Stimulated activated CD8-positive, alpha-beta memory T cell treated with anti-CD3 and anti-CD28 coated beads, Interleukin-7, amount 100 ng/mL, for 48 hours (primary cell): Measurements from ENCODE around the gene FGD1.
"Not testable (repeated sequence)": the region's sequence is repeated elsewhere in the genome, so short reads cannot be mapped to it uniquely, and the experiment has no call there.

ENCODE experiments used
- DNase-seq, 2 donors: peaks; one replicate each; pipeline ENCODE4 v3.0.0-alpha.2; 2020; ENCODE audit warnings: low read depth in 1 of 2; ENCODE audit errors: extremely low read depth in 1 of 2

The FGD1 gene

DNA sequence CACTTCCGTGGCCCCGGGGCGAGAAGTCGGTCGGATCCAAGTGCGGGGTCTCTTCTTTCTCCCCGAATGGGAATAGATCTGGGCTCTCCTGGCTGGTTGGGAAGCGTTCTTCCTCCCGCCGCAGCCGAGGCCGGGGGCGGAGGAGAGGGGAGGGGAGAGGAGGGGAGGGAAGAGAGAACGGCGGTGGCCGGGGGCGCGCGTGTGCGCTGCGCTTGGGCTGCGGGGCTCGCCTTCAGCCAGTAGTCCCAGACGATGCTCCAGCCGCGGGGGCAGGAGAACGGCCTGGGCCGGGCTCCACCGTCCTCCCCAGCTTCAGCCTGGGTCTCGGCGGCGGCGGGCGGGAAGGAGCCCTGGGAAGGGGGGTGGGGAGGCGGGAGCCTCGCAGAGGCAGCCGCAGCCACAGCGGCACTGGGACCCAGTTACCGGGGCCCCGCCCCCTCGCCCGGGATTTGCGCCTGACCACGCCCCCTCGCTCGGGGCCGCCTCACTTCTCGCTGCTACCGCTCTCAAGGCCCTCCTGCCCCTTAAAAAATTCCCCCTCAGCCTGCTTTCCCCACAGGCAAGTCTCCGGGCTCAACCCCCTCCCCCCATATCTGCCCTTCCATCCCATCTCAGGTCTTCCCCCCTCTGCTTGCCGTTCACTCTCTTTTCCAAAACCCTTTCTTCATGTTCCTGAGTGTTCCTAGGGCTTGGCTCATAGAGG is at the start of gene FGD1:
TSS of gene FGD1 (minus strand) at position 421 of the 703 bp plus-strand sequence. CDS start 802 bp downstream, outside the sequence.
- peak in 1 of 2 donors; percentile 7 for DNase-seq

DNA sequence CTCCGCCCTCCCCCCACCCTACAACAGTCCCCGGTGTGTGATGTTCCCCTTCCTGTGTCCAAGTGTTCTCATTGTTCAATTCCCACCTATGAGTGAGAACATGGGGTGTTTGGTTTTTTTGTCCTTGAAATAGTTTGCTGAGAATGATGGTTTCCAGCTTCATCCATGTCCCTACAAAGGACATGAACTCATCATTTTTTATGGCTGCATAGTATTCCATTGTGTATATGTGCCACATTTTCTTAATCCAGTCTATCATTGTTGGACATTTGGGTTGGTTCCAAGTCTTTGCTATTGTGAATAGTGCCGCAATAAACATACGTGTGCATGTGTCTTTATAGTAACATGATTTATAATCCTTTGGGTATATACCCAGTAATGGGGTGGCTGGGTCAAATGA is 46.2 kb upstream of the FGD1 start:
- not testable (repeated sequence) for DNase-seq

- DNase-seq = no peak
Measured at GRCh38 chrX:54540289-54540688, 44.3 kb upstream of the FGD1 start.

GRCh38 chrX:54534271-54534670 is 38.2 kb upstream of the FGD1 start:
- DNase-seq = no peak

DNA sequence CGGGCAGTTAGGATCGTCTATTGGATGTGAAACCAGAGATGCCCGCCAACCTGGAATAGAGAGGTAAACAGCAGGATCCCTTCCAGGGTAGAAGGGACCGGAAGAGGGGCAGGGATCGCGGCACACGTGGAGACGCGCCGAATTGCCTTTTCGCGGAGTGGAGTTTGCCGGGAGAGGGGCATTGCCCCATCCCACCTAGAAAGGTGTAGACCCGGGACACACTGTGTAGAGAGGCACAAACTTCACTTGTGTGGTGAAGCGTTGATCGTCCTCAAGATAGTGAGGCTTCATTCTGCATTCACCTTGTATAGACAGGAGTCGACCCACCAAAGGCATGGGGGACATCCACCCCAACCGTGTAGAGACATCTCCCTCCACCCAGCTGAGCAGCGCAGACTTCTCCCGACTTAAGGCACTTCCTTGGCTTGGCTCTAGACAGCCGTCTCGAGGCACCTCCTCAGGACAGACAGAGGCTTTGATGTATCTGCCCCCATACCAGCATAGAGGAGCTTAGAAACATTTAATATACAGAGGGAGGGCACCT is 34.4 kb upstream of the FGD1 start:
- no peak for DNase-seq

DNA sequence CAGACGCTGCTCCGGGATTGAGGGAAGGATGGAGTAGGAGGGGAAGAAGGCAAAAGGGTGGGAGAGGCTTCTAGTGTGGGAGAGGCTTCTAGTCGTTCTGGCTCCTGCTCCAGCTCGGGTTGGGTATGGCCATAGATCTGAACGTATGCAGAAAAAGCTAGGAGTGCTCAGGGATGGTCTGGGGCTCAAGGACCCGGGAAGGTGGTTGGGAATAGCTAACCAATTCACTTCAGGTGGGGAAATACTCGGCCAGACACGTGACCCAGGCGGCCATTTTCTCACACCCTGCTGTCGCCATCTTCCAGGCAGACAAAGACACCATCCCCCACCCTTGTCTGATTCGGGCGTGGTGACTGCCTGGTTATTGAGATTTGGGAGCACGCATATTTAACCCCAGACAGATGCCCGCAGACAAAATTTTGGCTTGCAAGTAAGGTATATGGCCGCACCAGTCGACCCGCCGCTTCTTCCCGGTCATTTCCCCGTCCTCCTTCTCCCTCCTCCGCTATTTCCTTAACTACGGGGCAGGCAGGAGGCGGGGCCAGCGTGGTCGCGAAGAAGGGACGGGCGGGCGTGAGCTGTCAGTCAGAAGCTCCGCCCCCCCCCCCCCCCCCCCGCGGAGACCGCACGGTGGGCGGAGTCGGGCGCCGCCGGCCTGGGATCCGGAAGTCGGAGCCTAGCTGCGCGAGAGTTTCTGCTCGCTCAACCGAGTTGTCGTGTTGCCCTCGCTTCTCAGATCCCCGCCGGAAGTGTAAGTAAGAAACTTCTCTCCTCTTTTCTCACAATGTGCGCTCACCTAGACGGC is 33.7 kb upstream of the FGD1 start, which contains the start of gene GNL3L:
TSS of gene GNL3L (plus strand) at position 668 of the 805 bp plus-strand sequence. CDS start 2,348 bp downstream, outside the sequence.
- DNase-seq = peak; percentile 54 to 62

DNA sequence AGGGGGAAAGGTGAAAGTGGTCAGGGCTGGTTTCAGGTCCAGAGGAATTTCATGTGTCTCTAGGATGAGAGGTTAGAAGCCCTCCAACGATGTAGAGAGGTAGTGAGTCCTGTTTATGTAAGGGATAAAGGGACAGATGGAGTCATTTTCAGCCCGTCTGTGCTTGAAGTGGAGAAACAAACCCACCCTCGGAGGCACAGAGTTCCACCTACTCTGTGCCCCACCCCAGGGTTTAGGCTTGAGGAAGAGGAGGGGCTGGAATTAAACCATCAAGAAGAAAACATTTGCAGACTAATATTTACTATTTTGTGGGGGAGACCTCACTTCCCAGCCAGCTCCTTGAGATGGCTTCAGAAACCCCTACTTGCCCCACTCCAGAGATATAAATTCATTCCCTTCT is 33.1 kb upstream of the FGD1 start:
- no peak for DNase-seq

DNA sequence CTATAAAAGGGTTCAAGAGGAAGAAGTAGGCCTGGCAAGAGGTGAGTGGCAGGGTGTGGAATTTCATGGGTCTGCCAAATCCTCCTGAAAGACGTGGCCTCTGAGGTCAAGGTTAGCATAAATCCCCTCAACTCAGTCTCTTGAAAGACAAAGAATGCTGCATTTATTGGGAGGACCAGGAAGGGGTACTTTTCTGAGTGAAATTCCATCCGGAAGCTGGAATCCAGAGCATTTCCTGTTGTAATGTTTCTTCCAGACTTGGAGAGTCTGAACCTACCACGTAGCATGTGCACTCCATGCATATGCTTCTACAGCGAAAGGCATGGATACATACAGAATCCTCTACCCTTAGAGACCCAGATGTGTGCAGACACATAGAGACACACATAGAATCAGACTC is 13.4 kb upstream of the FGD1 start:
- no peak for DNase-seq

DNA sequence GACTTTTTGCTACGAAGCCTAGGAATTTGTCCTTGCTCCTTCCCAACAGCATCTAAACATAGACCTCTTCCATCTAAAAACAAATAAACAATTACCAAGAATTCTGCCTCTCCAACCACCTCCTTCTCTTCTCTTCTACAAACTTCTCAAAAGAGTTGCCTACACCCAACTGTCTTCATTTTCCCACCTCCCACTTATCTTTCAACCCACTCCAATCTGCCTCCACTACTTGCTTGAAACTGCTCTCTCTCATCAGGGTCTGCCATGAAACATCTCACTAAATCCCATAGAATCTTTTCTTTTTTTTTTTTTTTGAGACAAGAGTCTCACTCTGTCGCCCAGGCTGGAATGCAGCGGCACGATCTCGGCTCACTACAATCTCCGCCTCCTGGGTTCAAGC is 902 bp upstream of the FGD1 start:
- no peak for DNase-seq

DNA sequence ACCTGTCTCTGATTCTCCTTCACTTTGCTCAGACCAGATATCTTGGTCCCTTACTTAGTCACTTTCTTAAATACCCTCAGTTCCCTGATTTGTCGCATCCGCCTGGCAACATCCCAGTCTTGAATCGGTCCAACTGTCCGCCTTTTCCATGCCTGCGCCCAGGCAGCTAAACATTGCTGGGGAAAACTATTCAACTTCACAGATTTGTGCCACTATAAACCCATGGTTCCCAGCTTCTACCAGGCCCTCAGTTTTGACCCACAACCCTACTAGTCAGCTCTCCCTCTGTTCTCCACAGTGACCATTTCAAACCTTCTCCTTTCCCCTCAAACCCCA is 451 bp upstream of the FGD1 start:
- no peak for DNase-seq

DNA sequence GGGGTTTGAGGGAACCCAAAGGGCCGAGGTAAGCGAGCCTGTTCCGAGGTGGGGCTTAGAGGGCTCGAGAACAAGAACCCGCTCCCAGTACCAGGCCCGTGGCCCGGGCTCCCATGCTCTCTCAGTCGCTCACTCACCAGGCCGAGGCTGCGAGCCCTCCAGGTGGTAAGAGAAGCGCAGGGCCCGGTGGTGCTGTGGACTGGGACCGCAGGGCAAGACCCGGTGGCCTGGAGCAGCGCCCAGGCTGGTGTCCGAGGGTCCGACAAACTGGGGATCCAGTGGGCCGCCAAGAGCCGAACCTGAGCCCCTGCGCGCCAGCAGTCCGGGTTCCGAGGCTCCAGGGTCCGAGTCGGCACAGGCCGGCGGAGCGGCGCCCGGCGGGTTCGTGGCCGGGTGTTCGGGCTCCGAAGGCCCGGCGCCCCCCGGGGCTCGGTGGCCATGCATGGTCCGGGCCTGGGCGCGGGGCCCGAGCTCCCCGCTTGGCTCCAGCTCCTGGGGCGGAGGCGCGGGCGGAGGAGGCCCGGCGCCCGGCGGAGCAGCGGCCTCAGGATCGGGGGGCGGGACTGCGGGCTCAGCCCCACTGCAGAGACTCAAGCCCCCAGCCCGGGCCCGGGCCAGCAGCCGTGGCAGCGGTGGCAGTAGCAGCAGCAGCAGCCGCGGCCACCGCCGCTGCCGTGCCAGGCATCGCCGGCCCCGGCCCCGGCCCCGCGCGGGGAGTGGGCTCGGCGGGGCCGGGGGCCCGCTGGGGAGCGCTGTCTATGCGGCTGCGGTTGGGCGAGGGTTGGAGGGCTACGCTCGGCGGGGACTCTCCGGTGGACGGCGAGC is 833 bp downstream of the FGD1 start:
- no peak for DNase-seq

- DNase-seq = no peak
Measured at GRCh38 chrX:54494166-54494988, 1.7 kb downstream of the FGD1 start.

DNA sequence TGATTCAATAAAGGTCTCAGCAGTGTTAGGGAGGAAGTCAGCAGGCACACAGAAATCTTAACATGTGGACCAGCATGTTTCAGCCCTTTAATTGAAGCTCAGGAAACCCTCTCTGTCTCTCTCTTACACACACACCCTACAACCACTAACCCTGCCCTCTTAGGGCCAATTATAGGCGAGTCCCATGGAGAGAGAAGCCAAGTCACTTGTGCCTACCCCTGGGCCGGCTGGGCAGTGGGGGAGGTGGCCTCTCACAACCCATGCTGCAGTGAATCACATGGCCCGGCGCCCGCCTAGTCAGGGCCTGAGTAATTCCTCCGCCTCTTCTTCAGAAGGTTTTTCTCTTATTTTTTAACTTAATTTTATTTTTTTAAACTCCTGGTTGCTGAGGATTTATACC is 3.7 kb downstream of the FGD1 start:
- DNase-seq = no peak

DNA sequence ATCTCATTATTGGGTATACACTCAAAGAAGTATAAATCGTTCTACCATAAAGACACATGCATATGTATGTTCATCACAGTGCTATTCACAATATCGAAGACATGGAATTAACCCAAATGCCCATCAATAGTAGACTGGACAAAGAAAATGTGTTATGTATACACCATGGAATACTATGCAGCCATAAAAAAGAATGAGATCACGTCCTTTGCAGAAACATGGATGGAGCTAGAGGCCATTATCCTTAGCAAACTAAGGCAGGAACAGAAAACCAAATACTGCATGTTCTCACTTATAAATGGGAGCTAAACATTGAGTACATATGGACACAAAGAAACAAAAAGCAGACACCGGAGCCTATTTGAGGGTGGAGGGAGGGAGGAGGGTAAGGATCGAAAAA is 6.2 kb downstream of the FGD1 start:
- not testable (repeated sequence) for DNase-seq

DNA sequence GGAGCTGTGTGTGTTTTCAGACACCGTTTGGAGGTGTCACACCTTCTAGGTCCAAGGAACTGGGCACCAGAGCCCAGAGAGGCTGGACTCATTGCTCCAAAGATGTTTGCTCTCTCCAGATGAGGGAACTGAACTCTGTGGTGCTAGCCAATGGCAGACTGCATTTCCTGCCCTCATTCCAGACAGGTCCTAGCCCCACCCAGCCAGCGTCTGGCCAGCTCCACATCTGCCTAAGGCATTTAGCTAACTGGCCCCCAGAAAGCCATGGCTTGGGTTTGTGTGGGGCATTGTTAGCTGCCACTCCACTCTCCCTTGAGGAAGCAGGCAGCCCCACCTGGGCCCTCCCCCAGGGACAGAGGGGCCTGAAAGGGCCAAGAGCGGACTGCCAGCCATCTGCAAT is 11.4 kb downstream of the FGD1 start:
- DNase-seq = no peak

GRCh38 chrX:54483946-54484345 is 12.1 kb downstream of the FGD1 start:
- DNase-seq = no peak

DNA sequence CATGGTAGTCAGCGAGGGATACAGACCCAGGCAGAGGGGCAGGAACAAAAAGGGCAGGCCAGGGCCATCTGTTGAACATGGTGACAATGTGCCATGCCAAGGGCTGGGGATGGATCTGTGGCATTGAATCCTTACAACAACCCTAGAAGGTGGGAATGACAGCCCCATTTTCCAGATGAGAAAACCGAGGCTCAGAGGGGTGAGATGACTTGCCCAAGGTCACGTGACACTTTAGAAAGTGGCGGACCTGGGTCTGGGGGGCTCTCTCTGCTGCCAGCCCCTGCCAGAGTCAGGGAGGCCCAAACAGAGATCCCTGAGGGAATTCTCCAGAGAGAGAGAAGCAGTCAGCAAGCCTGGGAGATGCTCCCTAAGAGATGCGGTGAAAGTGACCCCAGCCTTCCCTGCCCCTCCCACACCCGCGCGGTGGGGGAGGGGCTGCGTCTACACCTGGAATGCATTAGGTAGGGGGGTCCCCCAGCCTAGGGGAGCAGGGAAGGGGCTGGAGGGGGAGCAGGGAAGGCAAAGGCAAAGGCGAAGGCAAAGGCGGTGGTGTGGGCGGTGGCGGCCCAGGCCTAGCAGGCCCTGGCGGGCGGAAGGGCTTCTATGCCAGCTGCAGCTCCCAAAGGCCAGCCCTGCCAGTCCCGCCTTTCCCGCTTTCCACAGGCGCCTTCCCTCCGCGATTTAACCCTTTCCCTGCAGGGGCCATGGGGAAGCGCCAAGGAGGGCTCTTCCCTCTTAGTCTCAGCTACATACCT is 13.0 kb downstream of the FGD1 start:
- DNase-seq = no peak

DNA sequence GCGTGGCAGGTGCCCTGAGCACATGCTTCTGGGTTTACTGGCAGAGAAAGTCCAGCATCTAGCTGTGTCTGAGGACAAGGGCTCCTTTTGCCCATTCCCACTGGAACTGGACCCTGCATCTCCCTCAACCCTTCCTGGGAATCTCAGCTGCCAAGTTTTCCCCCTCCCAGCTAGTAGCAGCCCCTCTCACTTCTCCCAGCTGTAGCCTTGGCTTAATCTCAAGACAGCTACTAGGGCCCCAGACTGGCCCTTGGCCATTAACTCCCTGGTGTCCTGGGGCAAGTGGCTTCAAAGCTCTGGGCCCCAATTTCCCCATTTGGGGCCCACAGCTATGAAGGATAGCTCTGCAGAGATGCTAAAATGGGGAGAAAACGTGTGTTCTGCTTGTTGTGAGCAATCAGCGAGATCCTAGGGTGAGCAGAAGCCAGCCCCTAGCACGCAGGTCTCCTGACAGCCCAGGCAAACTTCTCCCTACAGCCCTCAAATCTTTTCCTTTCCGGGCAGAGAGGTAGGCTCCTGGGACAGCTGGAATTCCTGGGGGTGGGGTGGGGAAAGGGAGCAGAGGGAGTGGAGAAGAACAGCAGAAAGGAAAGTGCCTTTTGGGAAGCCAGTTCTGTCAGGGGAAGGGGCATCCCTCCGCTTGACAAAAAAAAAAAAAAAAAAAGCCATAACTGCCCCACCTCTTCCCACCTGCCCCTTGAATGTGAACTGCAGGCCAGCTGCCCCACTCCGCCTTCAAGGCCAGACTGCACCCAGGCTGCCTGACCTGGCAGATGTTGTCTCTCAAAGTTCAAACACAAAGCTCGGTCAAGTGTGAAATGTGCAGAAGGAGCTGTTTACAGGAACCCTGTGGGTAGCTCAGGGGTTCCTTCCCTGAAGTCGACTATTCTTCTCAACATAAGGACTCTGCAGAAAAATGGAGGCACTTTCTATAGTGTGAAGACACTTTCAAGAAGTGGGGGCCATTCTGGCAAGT is 16.6 kb downstream of the FGD1 start:
- no peak for DNase-seq
